Stimulated activated CD8-positive, alpha-beta memory T cell treated with anti-CD3 and anti-CD28 coated beads, Interleukin-2, amount 100 ng/mL, for 48 hours (primary cell): Measurements from ENCODE around the gene GRIK1.

Experiments
- DNase-seq, 2 donors: peaks; one replicate each; pipeline ENCODE4 v3.0.0-alpha.2; 2020; ENCODE audit warnings: low read depth in 2 of 2

GRIK1 gene

DNA sequence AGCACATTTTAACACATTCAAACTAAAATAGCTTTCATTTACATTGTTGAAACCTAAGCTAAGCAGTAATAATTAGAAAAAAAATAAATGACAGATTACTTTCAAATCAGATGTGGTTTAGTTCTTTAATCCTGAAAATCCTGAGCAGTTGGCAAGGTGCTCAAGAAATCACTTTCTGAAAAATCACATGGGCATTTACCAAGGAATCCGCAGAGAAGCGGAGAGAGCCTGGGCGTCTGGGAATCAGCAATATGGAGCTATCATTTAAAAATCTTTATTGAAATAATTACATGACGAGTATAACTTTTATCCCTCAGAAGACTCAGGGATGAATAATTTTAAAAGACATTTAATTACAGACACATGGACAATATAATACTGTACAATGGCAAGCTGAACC is 30.2 kb downstream of the GRIK1 start:
- no peak for DNase-seq

DNA sequence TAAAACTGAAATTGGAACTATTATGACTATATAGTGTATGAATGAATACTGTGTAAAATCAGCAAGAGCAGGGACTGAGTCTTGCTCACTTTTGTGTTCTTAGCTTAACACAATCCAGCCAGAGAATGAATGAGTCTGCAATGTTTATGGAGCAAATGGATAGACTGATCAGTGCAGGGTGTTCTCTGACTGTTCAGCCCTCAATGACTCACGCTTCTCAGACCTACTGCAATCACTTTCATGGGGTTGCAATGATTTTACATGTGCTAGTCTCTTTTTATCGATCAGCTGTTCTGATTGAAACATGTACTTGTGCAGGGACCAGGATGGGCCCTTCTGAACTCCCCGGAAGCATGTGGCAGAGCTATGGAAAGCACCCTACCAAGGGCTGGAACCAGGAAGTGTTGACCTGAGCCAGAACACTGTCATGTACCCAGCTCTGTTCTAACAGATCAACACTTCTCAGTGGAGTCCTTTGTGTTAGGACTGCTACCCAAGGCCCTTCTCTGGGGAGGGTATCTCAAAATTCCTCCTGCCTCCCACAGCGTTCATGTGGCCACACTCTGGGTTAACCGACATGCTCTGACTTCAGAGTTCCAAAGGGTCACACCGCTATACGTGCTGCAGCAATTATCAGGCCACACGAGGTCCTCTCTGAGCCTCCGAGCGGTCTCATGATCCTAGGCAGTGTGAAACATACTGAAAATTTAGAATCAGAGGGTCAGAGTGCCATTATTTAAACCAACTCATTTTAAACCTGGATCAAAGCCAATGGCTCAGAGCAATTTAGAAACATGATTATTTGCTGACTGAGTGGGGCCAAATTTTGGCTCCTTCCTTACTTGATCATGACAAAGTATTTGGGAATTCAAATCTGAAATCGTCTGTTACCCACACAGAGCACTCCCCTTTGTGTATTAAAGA is 35.2 kb downstream of the GRIK1 start:
- DNase-seq = no peak

DNA sequence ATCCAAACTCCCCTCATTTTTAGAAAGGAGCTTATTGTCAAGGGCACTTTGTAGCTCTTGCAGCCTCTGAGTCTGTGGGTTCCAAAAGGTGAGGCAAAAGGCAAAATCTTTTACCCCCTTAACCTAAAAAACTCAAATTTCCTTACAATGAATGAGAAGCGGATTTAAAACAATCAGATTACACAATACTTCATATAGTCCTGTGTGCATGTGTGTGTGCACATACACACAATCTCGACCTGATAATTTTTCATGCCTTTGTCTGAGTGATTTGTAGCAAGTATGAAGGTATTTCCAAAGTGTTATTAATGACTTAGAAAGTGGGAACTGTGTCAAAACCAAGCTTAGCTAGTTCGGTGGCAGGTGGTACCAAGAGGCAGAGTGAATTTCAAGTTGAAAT is 42.9 kb downstream of the GRIK1 start:
- DNase-seq = no peak

DNA sequence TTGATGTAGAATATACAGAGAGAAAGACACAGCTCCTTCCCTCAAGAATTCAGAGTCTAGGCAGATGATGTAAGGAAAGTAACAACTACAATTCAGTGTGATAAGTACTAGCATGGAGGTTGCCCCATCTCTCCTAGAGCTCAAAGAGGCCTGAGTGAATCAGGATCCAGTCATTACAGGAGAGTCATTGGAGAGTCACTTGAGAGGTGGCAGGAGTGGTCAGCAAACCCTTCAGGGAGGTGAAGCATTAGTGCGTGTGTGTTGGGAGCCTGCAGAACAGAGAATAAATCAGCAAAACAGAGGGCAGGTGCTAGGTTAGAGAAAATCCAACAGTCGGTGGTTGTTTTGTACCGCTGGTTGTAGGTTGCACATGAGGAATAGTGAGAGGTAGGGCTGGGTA is 46.1 kb downstream of the GRIK1 start:
- DNase-seq = no peak

DNA sequence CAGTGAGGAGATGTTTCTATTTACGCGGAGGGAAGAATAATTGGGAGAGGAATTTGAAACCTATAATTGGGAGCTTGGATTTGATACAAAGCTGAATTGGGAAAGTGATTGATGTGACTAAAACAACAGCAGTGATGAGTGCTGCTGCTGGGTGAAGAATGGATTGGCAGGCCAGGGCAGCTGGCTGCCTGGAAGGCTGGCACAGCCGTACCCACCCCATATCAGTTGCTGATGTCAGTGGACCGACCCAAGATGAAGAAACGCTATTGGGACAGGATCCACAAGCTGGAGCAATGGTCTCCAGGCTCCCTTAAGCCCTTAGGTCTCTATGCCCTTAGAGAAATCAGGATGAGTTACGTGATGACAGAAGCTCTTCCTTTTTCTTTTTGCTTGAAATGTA is 47.4 kb downstream of the GRIK1 start:
- no peak for DNase-seq

DNA sequence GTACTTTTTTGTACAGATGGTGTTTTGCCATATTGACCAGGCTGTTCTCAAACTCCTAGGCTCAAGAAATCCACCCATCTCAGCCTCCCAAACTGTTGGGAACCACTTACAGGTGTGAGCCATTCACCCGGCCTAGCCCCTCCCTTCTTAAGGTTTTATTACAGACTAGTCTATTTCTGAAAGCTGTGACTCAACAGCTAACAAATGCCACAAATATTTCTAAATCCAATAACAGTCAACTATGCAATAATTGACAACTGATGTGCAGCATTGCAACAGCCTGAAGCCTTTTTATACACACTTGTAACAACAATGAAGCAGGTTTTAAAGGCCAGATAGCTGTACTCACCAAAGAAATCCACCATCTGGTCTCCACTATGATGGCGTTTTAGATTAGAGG is 51.4 kb downstream of the GRIK1 start:
- DNase-seq = no peak

DNA sequence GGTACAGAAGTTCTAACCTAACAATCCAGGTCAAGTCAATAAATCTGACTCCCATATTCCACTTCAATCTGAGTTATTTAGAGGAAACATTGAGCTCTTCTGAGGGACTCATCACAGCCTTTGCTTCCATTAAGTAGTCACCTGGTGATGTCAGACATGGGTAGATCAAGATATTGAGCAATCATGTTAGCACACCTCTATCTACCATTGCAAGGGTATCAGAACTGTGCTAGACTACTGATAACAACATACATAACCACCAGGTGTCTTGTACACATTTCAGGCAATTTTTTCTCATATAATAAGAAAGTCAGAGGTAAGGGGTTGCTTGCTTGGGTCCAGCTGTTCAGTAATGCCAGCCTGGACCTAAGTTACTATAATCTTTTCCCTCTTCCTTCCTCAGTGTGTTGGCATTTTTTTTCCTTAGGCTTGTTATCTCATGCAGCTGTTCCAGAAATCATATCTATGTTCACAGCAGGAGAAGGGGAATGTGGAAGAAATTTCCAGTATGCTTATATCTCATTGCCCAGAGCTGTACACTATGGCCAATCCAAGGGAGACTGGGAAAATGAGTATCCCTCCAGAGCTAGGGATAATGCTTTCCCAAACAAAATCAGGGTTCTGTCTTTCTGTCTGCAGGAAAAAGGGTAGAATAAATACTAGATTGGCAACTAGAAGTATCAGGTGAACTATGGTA is 52.3 kb downstream of the GRIK1 start:
- no peak for DNase-seq

DNA sequence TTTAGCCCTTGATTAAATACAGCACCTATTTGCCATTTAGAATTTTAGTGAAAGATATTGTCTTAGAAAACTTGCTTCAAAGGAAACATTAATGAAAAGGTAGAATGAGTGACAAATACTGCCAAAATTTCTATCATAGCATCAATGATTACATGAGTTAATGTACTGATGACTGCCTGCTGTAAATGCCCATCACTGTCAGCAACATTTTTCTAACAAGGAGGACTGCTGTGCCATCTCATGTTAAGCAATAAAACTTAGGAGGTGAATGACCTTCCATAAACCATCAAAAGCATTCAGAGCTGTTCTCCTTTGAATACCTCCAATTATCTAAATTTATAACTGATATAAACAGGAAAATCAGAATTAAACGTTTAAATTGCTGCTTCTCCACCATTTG is 54.3 kb downstream of the GRIK1 start:
- DNase-seq = no peak

DNA sequence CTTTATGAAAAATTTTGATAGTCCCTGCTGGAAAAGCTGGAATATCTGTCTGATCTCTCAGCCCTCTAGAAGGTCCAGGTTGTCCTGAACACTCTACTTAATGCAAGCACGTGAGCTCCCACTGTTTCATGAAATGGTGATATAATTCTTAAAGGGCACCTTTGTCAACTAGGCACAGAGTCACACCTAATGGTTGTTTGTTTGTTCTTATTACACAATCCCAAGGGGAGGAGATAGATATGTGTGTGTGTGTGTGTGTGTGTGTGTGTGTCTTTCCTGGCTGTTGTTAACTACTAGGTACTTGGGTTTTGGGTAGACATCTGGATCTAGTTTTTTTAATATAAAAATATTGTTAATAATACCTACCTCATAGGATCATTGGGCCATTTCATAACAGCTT is 63.9 kb downstream of the GRIK1 start:
- no peak for DNase-seq

DNA sequence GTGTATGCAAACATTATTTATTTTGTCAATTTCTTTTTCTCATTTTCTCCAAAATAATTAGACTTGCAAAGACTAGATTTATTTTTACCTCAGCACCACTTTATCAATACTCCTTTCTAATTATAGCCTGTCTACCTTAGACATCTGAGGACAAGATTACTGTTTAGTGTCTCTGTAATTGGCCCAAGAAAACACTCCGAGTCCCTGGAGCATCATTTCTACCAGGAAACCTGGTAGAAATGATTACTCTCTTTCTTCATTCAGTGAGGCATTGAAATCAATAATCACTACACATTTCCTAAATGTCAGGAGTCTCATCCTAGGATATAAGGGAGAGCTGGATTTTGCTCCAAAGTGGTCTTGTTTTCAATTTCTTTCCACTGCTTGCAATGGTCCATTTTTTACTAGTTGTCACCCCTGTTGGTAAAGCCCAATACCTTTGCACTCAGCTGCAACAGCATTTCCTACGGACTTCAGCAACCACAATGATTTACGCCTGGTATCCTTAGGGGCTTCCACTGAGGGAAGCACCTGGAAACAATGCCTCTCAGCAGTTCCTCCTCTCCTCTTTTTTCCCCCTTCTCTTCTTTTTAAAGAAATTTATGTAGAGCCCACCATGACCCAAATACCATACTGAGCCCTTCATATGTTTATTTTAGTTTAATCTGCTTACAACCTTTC is 64.6 kb downstream of the GRIK1 start:
- DNase-seq = no peak

DNA sequence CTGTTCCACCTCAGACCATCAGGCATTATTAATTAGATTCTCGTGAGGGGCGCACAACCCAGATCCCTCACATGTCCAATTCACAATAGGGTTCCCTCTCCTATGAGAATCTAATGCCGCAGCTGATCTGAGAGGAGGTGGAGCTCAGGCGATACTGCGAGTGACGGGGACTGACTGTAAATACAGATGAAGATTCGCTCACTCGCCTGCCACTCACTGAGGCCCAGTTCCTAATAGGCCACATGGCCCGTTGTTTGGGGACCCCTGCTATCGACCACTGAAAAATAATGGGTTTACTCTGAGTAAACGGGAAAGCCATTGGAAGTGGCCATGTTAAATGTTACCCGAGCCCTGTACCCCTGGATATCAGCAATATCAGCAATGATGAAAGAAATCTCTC is 65.9 kb downstream of the GRIK1 start:
- DNase-seq = no peak

DNA sequence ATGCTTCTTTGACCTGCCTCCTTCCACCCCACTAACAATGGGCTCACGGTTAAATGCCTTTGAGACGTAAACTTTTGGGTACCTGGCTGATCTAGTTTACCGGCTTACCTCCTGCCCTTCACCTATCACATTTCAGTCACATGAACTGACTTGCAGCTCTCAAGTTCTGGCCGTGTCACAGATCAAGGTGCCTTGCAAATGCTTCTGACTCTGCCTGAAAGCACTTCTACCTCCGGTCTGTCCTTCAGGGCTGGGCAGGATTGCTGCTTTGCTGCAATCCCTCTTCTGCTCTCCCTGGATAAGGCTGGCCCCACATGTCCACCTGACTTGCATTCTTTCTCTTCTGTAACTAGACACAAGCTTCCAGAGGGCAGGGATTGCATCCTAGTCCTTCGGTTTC is 69.0 kb downstream of the GRIK1 start:
- no peak for DNase-seq

DNA sequence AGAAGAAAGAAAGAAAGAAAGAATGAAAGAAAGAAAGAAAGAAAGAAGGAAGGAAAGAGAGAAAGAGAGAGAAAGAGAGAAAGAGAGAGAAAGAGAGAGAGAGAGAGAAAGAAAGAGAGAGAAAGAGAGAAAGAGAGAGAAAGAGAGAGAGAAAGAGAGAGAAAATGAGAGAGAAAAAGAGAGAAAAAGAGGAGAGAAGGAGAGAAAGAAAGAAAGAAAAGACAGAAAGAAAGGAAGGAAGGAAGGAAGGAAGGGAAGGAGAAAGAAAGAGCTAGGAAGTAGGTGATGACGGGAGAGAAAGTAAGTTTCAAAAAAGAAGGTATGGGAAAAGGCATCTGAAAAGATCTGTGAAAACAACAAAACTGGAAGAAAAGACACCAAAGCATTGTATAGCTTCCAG is 72.0 kb downstream of the GRIK1 start:
- DNase-seq = no peak

DNA sequence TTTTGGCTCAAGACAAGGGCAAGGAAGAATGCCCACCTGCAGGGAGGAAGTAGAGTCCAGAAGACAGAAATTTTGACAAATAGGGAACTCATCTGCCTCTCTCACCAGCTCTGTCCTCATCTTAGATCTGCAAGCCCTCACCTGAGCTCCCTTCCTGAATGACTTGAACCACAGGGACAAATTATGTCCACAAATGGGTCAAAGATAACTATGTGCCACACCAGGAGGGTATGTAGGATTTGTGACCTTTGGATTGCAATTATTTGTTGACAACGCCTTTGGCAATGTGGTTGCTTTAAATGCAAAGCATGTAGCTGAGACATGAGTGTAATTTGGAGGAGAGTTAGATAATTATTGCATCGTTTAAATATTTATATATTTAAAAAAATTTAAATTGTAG is 79.5 kb downstream of the GRIK1 start:
- no peak for DNase-seq

DNA sequence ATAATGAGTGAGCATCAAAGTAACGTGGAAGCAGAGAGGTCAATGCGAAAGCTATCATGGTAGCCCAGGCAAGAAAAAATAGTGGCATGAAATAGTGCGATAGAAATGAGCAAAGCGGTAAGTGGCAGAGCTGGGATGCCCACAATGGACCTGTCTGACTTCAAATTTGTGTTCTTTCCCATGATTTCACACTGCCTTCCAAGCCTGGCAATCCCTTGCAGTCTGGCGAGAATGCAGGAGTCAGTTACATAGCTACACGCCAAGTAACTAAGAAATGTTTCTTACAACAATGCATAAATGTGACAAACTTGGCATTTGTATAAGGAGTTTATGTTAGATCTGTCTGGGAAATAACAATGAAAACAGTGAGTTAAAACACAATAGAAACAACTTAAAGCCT is 82.6 kb downstream of the GRIK1 start:
- no peak for DNase-seq

DNA sequence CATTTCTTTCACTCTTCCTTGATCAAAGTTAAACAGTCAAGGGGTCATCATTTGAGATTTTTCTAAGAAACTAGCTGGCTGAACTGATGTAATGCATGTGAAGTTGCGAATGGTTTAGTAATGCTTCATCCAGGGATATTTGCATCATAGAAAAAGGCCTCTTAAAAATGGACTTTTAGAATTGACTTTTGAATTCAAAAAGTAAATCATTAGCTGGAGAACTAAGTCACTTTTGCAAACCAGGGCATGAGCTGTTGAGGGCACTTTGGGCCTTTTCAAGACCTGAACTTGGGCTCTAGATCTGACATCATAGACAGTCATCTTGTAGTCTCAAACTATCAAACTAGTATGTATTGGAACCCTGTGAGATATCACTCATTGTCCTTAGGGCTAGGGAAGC is 85.0 kb downstream of the GRIK1 start:
- DNase-seq = no peak

DNA sequence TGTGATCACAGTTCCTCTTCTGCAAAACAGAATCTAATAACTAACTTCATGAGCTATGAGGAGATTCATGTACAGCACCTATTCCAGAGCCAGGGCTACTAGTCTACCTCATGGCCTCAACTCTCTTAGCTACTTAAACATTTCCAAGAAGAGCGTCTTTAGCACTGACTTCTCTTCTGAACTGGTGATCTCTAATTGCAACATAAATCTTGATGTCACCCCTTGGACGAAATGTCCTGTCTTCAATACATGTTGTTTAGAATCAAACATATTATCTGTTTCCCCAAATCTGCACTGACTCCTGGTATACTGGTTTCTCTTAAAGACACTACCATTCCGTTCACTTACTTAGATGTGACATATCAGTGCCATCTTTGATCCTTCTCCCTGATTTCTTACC is 88.2 kb downstream of the GRIK1 start:
- no peak for DNase-seq

DNA sequence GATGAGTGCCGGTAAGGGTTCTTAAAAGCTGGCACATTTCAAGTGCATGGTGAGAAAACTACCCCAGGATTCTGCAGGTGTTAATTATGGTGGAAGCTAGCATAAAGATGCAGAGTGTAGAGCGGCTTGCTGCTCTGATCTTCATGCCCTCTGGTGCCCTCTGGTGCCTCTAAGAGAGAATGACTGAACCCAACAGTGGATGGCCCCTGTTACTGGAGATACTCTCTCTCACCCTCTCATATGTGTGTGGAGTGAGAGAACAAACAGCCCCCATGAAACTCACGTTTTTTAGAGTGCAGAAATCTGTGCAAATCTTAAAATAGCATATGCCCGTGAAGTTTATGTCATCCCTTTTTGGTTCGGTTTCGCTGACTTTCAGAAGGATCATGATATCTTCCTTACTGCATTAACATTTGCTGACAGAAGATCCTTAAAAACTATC is 90.0 kb downstream of the GRIK1 start:
- peak in 1 of 2 donors; percentile 7 for DNase-seq

DNA sequence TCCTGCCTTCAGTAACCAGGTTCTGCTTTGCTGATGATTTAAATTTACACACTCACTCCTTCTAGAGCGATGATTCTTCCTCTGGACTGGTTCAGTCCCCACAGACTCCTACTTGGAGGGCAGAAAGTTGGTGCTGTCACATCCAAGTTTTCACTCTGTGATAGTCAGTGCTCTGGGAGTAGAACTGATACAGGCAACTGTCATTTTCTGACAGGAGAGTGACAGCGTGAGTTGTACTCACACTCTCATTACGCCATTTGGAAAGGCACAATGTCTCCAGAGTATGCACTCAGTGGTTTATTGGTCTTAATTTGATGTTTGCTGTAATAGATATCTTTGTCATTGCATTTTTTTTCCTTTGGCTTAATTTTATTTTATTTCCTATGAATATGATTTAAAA is 96.0 kb downstream of the GRIK1 start:
- DNase-seq = no peak

DNA sequence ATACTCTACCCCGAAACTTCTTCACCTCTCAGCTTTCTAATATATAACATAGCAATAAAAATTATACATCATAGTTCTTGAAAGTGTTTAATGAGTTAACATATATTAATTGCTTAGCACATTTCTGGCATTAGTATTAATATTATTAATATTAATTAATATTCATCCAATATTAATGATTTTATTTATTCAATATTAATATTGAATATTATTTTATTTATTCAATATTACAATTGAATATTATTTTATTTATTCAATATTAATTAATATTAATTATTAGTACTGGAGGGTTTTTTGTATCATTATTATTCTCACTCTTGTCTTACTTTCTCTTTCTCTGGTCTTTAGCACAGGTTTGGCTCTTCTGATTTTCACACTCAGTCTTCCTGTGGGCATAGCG is 105.2 kb downstream of the GRIK1 start:
- no peak for DNase-seq

DNA sequence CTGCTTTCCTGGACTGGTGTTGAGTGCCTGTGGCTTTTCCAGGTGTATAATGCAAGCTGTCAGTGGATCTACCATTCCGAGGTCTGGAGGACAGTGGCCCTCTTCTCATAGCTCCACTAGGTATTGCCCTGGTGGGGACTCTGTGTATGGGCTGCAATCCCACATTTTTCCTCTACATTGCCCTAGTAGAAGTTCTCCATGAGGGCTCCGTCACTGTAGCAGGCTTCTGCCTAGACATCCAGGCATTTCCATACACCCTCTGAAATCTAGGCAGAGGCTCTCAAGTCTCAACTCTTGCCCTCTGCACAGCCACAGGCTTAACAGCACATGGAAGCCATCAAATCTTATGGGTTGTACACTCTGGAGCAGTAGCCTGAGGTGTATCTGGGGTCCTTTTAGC is 107.6 kb downstream of the GRIK1 start:
- DNase-seq = no peak

DNA sequence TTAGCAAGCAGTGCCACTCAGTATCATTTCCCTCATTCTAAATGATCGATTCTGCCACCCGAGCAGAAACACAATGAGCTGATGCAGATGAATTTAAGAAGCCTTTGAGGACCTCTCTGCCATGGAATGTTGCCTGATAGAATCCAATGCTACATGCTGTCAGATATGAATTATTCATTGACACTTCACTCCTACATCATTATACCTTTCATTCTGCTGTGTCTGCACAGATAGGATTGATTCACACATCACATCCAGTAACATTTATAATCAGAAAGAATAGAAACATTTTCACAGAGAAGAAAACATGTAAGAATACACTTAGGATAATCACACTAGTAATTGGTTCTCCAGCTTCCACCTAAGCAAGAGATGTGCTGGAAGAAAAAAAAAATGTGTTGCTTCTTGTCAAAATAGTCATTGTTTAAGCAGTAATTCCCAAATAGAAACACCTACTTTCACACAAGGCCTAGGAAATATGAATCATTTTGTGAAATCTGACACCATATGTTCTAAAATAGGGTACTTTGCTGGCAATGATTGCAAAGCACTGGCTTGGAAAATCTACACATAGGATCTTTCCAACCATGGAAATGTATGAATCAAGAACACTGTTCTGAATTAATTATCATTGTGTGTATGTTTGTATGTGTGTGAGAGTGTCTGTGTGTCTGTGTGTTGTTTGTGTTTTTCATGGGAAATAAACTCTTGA is 110.1 kb downstream of the GRIK1 start:
- no peak for DNase-seq
